ENCODE results near the gene ARHGAP27.

Gene ARHGAP27

DNA sequence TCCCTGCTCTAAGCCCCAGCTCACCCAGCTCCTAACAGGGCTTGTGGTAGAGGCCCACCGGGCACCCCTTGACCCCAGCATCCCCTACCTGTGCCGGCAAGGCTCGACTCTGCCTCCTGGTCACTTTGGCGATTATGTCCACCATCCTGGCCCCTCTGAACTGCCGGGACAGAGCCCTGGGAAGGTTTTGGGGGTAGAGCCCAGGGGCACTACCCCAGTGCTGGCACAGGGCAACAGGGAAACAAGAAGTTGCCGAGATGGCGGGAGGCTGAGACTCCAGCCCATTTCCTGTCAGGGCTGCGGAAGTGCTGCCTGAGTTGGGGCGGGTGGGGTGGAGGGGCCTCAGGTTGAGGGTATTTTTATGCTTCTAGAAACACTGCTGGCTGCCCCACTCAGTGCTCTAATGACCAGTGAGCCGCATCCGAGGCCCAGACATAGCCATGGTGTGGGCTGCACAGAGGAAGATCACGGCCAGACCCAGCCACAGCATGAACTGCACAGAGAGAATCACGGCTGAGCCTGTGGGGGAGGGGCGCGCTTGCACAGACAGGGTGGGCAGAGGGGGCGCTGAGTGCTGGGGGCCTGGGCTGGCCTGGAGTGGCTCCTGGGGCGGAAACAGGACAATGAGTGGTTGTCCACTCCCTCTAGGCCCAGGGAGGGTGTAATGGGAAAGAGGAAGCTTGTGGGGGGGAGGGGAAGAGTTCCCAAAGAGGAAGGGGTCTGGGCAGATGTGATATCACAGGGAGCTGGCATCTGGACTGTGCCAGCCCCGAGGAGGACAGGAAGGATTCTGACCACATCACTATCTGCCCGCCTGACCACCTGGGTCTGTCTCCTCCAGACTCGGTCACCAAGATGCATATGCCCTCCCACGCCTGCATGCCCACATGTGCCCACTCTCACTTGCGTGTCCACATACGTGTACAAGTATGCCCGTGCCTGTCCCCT, 22.3 kb downstream of the ARHGAP27 start:
- no peak for DNase-seq (ENCODE audit: insufficient read length, low spot score)
- no peak for FAIRE-seq

DNA sequence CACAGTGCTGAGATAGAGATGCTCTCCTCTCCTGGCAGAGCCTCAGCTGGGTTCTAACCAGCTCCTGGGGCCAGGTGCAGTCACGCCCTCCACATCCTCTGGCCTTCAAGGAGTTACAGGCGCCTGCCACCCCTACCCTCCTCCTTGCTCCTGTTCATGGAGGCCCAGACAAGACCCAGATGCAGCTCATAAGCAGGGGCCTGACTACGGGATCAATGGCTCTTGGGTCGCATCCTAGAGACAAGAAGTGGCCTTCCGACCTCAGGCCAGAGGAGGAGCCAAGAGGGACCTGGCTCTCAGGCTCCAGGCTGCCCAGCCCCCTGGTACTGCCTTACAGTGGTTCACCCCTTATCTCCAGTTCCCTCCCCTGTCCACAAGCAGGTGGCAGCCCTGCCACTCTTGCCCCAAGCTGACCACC, 23.0 kb downstream of the ARHGAP27 start:
- DNase-seq (ENCODE audit: insufficient read length, low spot score) (no peak), FAIRE-seq (no peak)

DNA sequence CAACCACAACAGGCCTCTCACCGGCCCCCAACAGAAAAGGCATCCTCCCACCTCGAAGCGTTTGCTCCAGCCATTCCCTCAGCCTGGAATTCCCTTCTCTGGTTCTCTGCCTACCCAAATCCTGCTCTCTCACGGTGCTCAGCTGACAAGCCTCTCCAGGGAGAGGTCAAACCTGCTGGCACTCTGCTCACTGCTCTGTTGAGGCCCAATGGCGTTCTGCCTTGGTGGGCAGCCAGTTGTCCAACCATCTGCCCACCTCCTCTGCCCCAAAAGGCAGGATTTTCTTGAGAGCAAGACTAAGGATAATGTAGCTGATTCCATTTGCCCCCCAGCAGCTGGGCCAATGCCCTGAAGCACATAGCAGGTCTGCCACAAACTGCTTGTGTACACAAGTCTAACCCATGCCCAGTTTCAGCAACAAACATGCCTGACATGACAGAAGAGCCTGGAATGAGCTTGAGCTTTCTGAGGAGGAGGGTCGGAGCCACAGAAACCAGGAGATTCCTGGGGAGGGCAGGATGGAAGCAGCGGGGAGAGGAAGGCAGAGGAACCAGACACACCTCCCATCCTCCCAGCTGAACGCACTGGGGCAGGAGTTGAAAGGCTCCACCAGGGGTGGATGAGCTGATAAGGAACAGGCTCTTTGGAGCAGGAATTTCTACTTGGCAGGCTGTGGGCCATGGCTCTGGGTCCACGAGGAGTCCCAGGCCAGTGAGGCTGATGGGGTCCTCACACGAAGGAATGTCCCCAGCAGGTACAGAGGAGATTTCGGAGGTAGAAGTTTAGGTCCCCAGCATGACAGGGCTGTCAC, 23.9 kb downstream of the ARHGAP27 start:
- FAIRE-seq (peak; percentile 13), DNase-seq (ENCODE audit: insufficient read length, low spot score) (no peak)

DNA sequence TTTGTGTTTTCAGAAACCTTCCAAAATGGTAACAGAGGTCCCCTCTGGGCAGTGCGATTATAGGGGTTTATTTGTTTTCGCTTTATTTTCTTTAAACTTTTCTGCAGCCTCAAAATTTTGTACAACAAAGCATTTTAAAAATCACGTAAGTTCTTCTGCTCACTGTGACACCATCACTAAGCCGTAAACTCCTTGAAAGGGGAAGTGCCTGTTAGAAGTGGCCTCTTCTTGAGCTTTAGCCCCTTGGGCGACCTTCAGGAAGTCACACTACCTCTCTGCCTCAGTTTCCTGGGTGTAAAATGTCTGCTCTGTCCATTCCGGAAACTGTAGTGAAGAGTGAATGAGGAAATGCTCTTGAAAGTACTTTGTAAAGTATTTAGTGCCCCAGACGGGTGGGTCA, 26.6 kb downstream of the ARHGAP27 start:
- no peak for FAIRE-seq

DNA sequence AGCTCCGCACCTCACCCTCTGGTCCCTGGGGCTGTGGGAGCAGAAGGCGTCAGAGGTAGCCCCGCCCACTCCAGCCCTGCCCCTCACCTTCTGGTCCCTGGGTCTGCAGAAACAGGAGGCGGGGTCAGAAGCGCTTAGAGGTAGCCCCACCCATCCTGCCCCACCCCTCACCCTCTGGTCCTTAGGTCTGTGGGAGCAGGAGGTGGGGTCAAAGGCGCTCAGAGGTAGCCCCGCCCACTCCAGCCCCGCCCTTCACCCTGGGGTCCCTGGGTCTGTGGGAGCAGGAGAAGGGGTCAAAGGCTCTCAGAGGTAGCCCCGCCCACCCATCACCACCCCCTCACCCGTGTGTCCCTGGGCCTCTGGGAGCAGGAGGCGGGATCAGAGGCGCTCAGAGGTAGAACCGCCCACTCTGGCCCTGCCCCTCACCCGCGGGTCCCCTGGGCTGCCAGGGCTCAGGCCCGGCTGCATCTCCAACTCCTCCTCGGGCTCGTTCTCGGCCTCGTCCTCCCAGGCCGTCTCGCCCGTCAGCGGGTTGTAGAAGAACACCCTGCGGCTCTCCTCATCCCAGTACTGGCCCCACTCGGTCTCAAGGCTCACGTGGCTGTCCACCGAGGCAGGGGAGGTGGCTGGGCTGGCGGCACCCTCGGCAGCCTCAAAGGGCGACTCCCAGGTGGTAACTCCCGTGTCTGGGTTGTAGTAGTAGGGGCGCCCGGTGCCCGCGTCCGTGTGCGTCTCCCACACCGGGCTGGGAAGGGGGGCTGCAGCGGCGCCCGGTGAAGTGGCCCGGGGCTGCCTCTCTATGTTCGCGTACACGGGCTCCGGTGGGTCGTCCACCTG, 27.2 kb downstream of the ARHGAP27 start:
- no peak for DNase-seq (ENCODE audit: insufficient read length, low spot score)
- FAIRE-seq = no peak

More for the DNA sequence above, 26.6 kb downstream of the ARHGAP27 start:
- DNase-seq (ENCODE audit: insufficient read length, low spot score) = no peak

DNA sequence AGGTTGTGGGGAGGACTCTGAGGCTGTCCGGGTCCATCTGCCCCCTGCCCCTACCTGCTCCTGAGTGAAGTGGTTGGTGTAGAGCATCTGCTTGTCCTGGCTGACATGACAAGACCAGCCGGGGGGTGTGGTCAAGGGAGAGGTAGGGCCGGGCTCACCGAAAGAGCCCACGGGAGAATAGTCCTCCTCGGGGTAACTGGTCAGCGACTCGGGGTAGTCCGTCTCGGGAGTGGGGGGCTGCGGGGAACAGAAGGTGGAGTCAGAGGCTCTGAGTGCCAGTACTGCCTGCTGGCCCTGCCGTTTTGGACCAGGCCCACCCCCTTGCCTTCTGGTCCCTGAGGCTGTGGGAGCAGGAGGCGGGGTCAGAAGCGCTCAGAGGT, 27.8 kb downstream of the ARHGAP27 start:
- FAIRE-seq = peak; percentile 4
- no peak for DNase-seq (ENCODE audit: insufficient read length, low spot score)

DNA sequence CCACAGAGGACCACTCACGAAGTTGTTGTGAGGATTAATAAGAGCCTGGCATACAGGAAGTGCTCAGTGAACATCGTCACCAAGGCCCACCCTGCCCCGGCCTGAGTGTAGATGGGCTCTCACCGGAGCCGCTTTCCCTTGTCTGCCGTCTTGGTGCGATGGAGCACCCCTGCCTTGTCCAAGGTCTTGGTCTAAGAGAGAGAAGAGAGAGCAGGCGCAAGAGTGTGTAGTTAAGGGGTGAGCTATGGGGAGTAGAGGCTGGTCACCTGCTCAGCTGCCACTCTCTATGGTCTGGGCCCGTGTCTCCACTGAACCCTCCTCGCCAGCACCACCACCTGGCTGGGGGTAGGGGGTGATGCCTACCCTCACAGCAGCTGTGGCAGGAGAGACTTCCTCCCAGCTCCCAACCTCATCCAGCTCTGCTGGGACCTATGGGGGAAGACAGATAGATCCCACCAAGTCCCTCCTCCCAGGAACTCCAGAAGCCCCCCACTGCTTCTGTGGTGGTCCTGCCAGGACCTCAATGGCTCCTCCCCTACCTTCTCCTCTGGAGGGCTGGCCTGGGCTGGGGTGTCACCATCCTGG, 28.7 kb downstream of the ARHGAP27 start:
- FAIRE-seq (no peak), DNase-seq (ENCODE audit: insufficient read length, low spot score) (no peak)

DNA sequence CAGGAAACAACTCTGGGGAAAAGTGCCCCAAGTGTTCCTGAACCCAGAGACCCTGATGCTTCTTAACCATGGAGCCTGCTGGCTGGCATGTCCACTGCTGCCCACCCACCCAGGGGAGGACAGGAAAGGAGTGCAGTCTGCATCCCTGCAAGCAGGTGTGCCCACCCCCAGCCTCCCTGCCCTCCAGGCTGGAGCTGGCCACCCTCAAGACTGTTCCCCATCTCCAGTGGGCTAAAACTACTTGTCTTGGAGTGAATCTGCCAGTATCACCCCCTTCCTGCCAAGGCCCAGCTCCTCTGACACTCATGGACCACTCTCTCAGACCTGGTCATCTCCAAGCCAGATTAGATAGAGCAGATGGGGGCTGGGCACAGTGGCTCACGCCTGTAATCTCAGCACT, 29.8 kb downstream of the ARHGAP27 start:
- DNase-seq (ENCODE audit: insufficient read length, low spot score) = no peak
- no peak for FAIRE-seq

DNA sequence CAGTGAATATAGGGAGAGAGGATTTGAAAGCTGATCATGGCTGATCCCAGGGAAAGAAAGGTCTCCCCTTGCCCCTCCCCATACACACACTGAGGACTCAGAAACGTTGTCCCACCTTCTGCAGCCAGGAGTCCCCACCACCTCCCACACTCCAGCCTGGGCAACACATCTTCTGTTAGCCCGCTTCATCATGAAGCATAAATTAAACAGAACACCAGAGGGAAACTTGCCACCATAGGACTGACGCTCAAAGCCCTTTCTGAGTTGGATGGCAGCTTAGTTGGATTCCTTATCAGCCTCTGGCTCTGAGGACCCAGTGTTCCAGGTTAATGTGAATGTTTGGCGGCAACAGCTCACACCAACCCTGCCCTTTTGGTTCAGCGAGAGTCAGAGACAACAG, 33.9 kb downstream of the ARHGAP27 start:
- DNase-seq (ENCODE audit: insufficient read length, low spot score) (no peak), FAIRE-seq (peak; percentile 84)

DNA sequence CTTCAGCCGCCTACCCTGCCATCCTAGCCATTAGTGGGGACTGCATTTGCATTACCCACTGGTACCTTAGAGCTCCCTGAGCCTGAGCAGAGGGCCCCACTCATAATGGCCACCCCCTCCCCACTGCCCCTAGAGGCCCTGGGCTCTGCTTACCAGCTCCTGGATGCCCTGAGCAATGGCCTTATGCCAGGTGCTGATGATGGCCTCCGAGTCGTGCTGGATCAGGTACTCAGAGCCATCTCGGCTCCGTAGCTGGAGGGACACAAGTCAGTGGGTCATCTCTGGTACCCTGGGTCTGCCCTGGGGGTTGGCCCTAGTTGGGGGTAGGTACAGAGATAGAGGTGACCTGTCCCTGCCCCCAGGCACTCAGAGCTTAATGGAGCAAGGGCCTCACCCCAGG, 34.9 kb downstream of the ARHGAP27 start:
- FAIRE-seq (no peak), DNase-seq (ENCODE audit: insufficient read length, low spot score) (no peak)

DNA sequence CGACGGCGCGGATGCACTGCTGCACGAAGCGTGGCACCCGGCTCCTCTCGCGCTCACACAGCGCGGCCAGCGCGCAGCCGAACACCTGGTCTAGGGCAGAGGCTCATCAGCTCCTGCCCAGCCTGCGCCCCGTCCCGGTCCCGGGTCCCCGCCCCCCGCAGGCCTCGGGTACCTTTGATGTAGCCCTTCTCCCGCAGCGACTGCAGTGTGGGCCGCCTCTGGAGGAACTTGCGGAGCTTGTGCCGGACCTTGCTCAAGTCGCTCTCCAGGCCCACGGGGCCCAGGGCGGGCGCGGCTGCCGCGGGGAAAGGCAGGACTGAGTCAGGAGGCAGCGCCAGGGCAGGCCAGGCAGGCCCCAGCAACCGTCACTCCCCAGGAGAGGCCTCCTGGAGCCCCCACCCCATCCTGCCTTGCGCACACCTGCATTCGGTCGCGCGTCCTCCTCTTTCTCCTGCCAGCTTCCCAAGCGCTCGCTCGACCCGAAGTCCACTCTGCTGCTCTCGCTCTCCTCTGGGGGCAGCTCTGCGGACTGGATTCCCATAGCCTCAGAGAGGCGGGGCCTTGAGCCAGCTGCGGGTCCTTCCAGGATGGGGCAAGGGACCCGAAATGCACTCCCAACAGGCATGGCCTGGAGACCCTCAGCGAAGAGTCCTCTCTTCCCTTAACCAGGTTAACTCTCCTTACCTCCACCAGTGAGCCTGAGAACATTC, 36.0 kb downstream of the ARHGAP27 start:
- FAIRE-seq (no peak), DNase-seq (ENCODE audit: insufficient read length, low spot score) (no peak)

DNA sequence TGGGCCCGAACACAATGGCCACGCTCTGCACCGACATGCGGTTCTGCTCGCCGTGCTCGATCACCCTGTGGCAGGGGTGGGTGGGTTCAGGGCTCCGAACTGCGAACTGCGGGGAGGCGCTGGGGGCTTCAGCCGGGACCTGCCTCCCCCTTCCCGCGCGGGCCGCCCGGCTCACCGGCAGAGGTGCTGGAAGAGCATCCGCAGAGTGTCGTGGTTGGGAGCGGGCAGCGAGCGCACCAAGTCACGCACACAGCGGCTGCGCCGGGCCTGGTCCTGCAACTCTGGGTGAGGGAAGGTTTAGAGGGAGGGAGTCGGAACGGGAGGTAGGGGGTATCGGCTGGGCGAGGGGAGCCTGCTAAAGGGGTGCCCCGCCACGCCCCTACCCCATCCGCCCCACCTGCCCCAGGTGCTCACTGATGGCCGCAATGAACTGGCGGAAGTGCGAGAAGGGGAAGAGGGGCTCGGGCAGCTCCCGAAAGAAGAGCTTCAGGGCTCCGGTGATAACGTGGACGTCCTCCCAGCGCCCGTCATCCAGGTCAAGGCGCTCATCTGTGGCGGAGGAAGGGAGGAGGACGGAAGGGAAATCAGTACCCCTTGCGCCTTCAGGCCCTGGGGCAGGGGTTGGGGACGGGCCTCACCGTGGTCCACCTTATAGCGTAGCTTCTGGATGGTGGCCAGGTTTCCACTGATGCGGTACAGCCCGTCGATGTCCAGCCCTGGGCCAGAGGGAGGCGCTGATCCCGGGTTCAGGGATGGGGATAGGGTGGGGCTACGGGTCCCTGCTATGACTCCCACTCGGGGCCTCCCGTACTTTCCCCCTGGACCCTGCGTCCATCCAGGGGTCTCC, 36.9 kb downstream of the ARHGAP27 start:
- DNase-seq (ENCODE audit: insufficient read length, low spot score) = no peak
- no peak for FAIRE-seq

DNA sequence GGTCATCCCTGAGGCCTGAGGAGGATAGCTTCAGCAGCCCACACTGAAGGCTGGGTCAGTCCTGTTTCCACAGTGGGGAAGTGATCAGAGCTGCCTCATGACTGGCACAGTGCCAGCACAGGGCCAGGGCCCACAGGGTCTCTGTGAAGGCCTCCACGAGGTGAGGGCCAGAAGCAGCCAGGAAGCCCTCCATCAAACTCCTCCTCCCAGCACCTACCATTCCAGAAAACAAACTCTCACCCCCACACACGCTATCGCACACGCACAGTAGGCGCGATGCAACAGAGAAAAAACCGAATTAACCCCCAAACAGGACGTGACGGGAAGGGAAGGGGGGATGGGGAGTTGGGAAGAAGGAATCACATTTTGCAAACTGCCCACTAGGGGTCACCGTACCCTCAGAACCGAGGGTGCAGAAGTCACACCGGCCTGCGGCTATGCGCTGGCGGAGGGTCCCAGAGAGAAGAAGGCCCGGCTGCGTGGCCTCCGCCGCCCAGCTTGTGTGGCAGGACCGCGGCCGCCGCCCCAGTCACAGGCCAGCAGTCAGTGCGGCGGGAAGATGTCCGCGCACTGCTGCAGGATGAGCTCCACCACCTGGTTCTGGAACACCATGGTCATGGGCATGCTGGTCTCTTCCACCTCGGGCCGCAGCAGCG, 37.6 kb downstream of the ARHGAP27 start:
- FAIRE-seq (peak; percentile 96), DNase-seq (ENCODE audit: insufficient read length, low spot score) (peak; percentile 83)

DNA sequence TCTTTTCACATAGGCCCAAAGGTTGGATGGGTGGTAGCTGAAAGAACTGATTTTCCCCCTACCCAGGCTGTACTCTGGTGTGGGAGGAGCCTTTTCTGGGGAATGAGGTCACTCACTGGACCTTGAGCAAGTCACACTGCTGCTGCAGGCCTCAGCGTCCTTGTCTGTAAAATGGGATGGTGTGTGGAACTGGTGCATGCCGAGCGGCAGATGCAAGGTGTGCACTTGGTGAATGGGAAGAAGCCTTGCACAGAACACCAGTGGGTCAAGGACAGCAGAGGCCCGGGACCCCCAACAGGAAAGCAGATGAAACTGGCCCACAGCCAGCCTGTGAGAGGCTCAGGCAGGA, 38.1 kb downstream of the ARHGAP27 start:
- DNase-seq (ENCODE audit: insufficient read length, low spot score) (no peak), FAIRE-seq (no peak)

DNA sequence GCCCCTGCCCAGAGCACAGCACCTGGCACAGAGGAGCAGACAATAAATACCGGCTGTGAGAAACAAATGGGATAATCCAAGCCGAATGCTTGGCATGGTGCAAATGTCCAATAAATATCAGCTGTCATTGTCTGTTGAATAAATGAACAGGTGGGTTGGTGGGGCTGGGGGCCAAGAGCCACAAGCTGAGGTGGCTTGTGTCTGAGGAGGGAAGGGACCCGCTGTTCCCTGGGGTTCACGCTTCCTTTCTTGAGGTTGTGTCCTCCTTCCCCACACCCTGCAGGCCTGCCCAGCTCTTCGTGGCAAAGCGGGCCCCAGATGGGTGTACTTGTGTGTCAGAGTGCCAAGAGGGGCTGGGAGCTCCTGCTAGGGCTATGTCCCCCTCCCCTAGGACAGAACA, 38.6 kb downstream of the ARHGAP27 start:
- DNase-seq (ENCODE audit: insufficient read length, low spot score) = no peak
- FAIRE-seq = no peak

DNA sequence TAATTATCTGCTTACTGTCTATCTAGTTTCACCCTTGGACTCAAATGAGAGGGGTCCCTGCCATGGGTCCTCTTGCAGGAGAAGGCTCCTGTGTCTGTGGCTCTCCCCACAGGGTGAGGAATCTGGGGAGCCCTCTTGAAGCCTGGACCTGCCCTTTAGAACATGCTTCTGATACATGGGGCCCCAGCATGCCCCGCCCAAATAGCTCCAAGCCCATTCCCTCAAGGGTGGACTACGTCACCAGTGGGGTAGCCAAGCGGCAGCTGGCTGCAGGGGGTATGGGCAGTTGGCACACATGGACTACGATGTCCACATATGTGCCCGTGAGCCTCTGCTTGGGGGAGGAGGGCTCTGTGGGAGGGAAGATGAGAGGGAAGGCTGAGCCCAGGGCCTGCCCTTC, 39.3 kb downstream of the ARHGAP27 start:
- DNase-seq (ENCODE audit: insufficient read length, low spot score) (no peak), FAIRE-seq (no peak)

DNA sequence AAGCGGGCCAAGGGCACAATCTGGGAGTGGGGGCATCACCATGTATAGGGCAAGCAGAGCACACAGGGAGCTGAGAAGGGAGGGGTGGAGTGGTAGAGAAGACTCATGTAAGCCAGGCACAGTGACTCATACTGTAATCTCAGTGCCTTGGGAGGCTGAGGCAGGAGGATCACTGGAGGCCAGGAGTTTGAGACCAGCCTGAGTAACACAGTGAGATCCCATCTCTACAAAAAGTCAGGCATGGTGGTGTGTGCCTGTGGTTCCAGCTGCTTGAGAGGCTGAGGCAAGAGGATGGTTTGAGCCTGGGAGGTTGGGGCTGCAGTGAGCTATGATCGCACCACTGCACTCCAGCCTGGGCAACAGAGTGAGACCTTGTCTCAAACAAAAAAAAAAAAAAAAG, 40.8 kb downstream of the ARHGAP27 start:
- no peak for DNase-seq (ENCODE audit: insufficient read length, low spot score)
- FAIRE-seq = peak; percentile 74

DNA sequence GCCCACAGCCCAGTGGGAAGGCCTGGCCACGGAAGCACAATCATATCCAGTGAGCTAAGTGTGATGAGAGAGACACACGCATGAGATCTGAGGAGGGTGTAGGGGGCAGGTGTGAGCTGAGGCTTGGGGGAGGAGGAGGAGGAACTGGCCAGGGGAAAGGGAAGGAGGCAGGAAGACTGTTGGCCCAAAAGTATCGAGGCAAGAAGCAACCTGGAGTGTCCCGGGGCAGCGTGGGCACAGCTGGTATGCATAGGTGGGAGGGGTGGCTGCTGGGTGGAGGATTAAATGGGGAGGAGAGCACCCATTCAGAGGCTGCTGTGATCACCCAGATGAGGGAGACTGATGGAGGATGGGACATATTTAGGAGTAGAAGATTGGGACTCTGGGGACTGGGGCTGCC, 41.4 kb downstream of the ARHGAP27 start:
- FAIRE-seq (peak; percentile 68), DNase-seq (ENCODE audit: insufficient read length, low spot score) (no peak)

DNA sequence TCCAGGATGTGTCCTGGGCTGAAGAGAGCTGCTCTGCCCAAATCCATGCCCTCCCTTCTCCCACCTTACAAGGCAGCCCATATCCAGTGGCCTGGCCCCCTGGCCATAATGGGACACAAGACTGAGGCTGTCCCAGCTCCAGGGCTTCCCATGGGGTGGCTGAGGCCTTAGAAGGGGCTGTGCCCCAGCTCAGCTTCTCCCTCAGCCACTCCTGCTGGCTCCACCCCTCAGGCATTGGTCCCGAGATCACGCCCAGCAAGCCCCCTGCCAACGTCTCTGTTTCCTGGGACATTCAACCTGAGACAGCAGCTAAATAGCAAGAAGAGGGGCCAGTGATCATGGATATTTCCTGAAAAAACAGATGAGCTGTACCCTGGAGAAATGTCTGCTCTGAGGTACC, 43.3 kb downstream of the ARHGAP27 start:
- no peak for FAIRE-seq

More for the DNA sequence above, 43.3 kb downstream of the ARHGAP27 start:
- DNase-seq (ENCODE audit: insufficient read length, low spot score) = no peak

Measured in HTR-8/SVneo (cell line).